ENCODE measurements around the gene SLCO2A1. TPM values are rescaled to one million over a fixed set of nuclear protein-coding genes. Genes with fewer than 3 reads are reported as not detected.

SLCO2A1 gene
- total and polyA plus RNA-seq, 2 experiments from 2014 or later = 0.31 to 1.0 TPM

GRCh38 chr3:133881492-133881891, 148.2 kb downstream of the SLCO2A1 start:
- no peaks in the 10 kb centered on the region for H4K20me1 ChIP-seq (replicated peaks; ENCODE audit: insufficient read depth)
- no peak for DNase-seq (ENCODE audit: low spot score)

More at GRCh38 chr3:133881492-133881891, 148.2 kb downstream of the SLCO2A1 start:
- Histone ChIP-seq H2AFZ (no peak overlapping the region), H3F3A (replicated peaks; ENCODE audit: low read depth) (no peaks in the 10 kb centered on the region), H3K9me2 (ENCODE audit: insufficient read depth) (no peaks in the 10 kb centered on the region), H3K4me1 (ENCODE audit: insufficient read depth) (no peaks in the 10 kb centered on the region), H3K27ac (ENCODE audit: low read depth) (no peak overlapping the region), H3K4me2 (no peak overlapping the region), H3K4me3 (no peak overlapping the region), H3K27me3 (ENCODE audit: insufficient read depth) (no peaks in the 10 kb centered on the region), H3K79me2 (replicated peaks; ENCODE audit: insufficient read depth) (no peaks in the 10 kb centered on the region), H3K36me3 (ENCODE audit: insufficient read depth) (no peaks in the 10 kb centered on the region)
- peaks cover 2% of the 10 kb centered on the region; the same call in 1 of the 3 replicates for H3K9me3 Mint-ChIP-seq
- H3K27me3 Mint-ChIP-seq (ENCODE audit: insufficient read depth, low read depth, poor library complexity) = peaks cover 2% of the 10 kb centered on the region
- peaks cover 5% of the 10 kb centered on the region; the same call in 1 of the 3 replicates for H3K36me3 Mint-ChIP-seq (ENCODE audit: low read depth)
- TF ChIP-seq EZH2 (IDR thresholded peaks at IDR 0.05; ENCODE audit: low read depth, unreplicated experiment) (no peak), JUNB (IDR thresholded peaks at IDR 0.05; ENCODE audit: unreplicated experiment) (no peak), EZH2phosphoT487 (IDR thresholded peaks at IDR 0.05; ENCODE audit: unreplicated experiment) (no peak), ZNF114 (CRISPR knock-in tag; IDR thresholded peaks at IDR 0.05) (no peak), CREB1 (CRISPR knock-in tag; IDR thresholded peaks at IDR 0.05; ENCODE audit: low read depth) (no peak), NANOG (IDR thresholded peaks at IDR 0.05; ENCODE audit: borderline replicate concordance) (no peak), POLR2AphosphoS5 (IDR thresholded peaks at IDR 0.05; ENCODE audit: low read depth) (no peak), CTCF (conservative IDR thresholded peaks at IDR 0.05; ENCODE audit: low read depth in 2 of 2) (no peak), ETS1 (IDR thresholded peaks at IDR 0.05) (no peak), REST (IDR thresholded peaks at IDR 0.05; ENCODE audit: unreplicated experiment) (no peak), ZNF331 (CRISPR knock-in tag; IDR thresholded peaks at IDR 0.05; ENCODE audit: low read depth) (no peak), STAT1 (IDR thresholded peaks at IDR 0.05; ENCODE audit: unreplicated experiment) (no peak)
- TF ChIP-seq, protein P1, sequence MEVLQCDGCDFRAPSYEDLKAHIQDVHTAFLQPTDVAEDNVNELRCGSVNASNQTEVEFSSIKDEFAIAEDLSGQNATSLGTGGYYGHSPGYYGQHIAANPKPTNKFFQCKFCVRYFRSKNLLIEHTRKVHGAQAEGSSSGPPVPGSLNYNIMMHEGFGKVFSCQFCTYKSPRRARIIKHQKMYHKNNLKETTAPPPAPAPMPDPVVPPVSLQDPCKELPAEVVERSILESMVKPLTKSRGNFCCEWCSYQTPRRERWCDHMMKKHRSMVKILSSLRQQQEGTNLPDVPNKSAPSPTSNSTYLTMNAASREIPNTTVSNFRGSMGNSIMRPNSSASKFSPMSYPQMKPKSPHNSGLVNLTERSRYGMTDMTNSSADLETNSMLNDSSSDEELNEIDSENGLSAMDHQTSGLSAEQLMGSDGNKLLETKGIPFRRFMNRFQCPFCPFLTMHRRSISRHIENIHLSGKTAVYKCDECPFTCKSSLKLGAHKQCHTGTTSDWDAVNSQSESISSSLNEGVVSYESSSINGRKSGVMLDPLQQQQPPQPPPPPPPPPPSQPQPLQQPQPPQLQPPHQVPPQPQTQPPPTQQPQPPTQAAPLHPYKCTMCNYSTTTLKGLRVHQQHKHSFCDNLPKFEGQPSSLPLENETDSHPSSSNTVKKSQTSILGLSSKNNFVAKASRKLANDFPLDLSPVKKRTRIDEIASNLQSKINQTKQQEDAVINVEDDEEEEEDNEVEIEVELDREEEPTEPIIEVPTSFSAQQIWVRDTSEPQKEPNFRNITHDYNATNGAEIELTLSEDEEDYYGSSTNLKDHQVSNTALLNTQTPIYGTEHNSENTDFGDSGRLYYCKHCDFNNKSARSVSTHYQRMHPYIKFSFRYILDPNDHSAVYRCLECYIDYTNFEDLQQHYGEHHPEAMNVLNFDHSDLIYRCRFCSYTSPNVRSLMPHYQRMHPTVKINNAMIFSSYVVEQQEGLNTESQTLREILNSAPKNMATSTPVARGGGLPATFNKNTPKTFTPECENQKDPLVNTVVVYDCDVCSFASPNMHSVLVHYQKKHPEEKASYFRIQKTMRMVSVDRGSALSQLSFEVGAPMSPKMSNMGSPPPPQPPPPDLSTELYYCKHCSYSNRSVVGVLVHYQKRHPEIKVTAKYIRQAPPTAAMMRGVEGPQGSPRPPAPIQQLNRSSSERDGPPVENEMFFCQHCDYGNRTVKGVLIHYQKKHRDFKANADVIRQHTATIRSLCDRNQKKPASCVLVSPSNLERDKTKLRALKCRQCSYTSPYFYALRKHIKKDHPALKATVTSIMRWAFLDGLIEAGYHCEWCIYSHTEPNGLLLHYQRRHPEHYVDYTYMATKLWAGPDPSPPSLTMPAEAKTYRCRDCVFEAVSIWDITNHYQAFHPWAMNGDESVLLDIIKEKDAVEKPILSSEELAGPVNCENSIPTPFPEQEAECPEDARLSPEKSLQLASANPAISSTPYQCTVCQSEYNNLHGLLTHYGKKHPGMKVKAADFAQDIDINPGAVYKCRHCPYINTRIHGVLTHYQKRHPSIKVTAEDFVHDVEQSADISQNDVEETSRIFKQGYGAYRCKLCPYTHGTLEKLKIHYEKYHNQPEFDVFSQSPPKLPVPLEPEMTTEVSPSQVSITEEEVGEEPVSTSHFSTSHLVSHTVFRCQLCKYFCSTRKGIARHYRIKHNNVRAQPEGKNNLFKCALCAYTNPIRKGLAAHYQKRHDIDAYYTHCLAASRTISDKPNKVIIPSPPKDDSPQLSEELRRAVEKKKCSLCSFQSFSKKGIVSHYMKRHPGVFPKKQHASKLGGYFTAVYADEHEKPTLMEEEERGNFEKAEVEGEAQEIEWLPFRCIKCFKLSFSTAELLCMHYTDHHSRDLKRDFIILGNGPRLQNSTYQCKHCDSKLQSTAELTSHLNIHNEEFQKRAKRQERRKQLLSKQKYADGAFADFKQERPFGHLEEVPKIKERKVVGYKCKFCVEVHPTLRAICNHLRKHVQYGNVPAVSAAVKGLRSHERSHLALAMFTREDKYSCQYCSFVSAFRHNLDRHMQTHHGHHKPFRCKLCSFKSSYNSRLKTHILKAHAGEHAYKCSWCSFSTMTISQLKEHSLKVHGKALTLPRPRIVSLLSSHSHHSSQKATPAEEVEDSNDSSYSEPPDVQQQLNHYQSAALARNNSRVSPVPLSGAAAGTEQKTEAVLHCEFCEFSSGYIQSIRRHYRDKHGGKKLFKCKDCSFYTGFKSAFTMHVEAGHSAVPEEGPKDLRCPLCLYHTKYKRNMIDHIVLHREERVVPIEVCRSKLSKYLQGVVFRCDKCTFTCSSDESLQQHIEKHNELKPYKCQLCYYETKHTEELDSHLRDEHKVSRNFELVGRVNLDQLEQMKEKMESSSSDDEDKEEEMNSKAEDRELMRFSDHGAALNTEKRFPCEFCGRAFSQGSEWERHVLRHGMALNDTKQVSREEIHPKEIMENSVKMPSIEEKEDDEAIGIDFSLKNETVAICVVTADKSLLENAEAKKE (CRISPR knock-in tag; IDR thresholded peaks at IDR 0.05) = no peak
- no peak overlapping the region for H3K4me3 Mint-ChIP-seq
- H3K27ac Mint-ChIP-seq = no peak overlapping the region
- no peaks in the 10 kb centered on the region for H3K4me1 Mint-ChIP-seq
- ATAC-seq = no peak

All from GM23338 (cell line).